B cell (primary cell): ENCODE measurements around the gene RPS21. TPM values are rescaled to one million over a fixed set of nuclear protein-coding genes. Genes with fewer than 3 reads are reported as not detected.

Source experiments
- ATAC-seq: fragments of 200-7000 bp; cut with Tn5 transposase; one replicate; pipeline ENCODE4 v1.10.0; 2021; ENCODE audit warnings: low read depth, mild to moderate bottlenecking, moderate number of reproducible peaks, moderate library complexity
- CTCF ChIA-PET: fragments of 350-600 bp; sonication (Branson Sonifier 250); formaldehyde crosslinking; loops from one replicate; lab custom pipeline; 2021; ENCODE audit warnings: antibody characterized with exemption, inconsistent platforms; lab: Charles Lee
- POLR2A ChIA-PET: fragments of 350-600 bp; sonication (Branson Sonifier 250); formaldehyde crosslinking; loops from one replicate; lab custom pipeline; 2021; ENCODE audit warnings: antibody characterized with exemption; lab: Charles Lee
- DNase-seq: peaks from one replicate; pipeline ENCODE4 v3.0.0; 2013
- H2AFZ ChIP-seq: 2 replicates; pipeline ENCODE4 v1.6.1; 2012; ENCODE audit warnings: mild to moderate bottlenecking, low read depth, low read length; ENCODE audit not compliant: insufficient read depth, poor library complexity, severe bottlenecking
- H3K27ac ChIP-seq, 2 donors: 1 replicate in 1 of 2; 2 replicates in 1 of 2; pipeline ENCODE4 v1.5.1; 2012 to 2013; ENCODE audit warnings: low read length in 2 of 2, mild to moderate bottlenecking in 2 of 2, moderate library complexity in 1 of 2
- H3K27me3 ChIP-seq, 4 experiments: fragments of 200-600 bp in 1 of 4; sonication (generic) in 1 of 4; replicated peaks in 1 of 4; 1 replicate in 2 of 4; 2 replicates in 2 of 4; pipeline versions ENCODE4 v1.6.1 to v1.7.0; 2013 to 2016; ENCODE audit warnings: low read length in 3 of 4, mild to moderate bottlenecking in 2 of 4, mixed read lengths in 1 of 4, moderate library complexity in 1 of 4; ENCODE audit not compliant: insufficient read depth in 4 of 4, control insufficient read depth in 3 of 4; ENCODE audit errors: control extremely low read depth in 1 of 4
- H3K36me3 ChIP-seq, 2 experiments: replicated peaks in 1 of 2; 1 replicate in 1 of 2; 2 replicates in 1 of 2; pipeline versions ENCODE4 v1.6.1 to v1.7.1; 2013; ENCODE audit warnings: low read length in 1 of 2; ENCODE audit not compliant: insufficient read depth in 2 of 2, control insufficient read depth in 1 of 2; ENCODE audit errors: control extremely low read depth in 1 of 2, extremely low read depth in 1 of 2
- H3K4me1 ChIP-seq, 2 donors: fragments of 200-600 bp in 1 of 2; sonication (generic) in 1 of 2; 1 replicate in 1 of 2; 2 replicates in 1 of 2; pipeline versions ENCODE4 v1.5.1 to v1.6.1; 2013 to 2017; ENCODE audit warnings: low read length in 2 of 2; ENCODE audit not compliant: control insufficient read depth in 2 of 2, insufficient read depth in 2 of 2
- H3K4me2 ChIP-seq: replicated peaks from 2 replicates; pipeline ENCODE3; 2012; ENCODE audit warnings: mild to moderate bottlenecking, low read depth, low read length; ENCODE audit not compliant: poor library complexity, severe bottlenecking
- H3K4me3 ChIP-seq, 5 experiments: fragments of 200-600 bp in 1 of 5; sonication (generic) in 1 of 5; 1 replicate in 3 of 5; 2 replicates in 2 of 5; pipeline versions ENCODE4 v1.5.1 to v1.7.0; 2011 to 2016; ENCODE audit warnings: low read length in 4 of 5, mild to moderate bottlenecking in 4 of 5, low read depth in 2 of 5, control low read depth in 1 of 5, moderate library complexity in 1 of 5; ENCODE audit not compliant: insufficient read depth in 1 of 5; ENCODE audit errors: control extremely low read depth in 1 of 5, extremely low read depth in 1 of 5
- H3K79me2 ChIP-seq: fragments of 200-600 bp; sonication (generic); one replicate; pipeline ENCODE4 v1.6.0; 2016; ENCODE audit warnings: low read length; ENCODE audit not compliant: control insufficient read depth, insufficient read depth
- H3K9ac ChIP-seq: fragments of 200-600 bp; sonication (generic); 2 replicates; pipeline ENCODE4 v1.6.1; 2017; ENCODE audit warnings: mild to moderate bottlenecking, low read length, moderate library complexity
- H3K9me3 ChIP-seq, 3 donors: one replicate each; pipeline versions ENCODE4 v1.6.1 to v1.7.1; 2013; ENCODE audit warnings: low read length in 2 of 3; ENCODE audit not compliant: control insufficient read depth in 2 of 3, insufficient read depth in 1 of 3; ENCODE audit errors: control extremely low read depth in 1 of 3
- H4K20me1 ChIP-seq: 2 replicates; pipeline ENCODE4 v1.6.0; 2012; ENCODE audit warnings: mild to moderate bottlenecking, low read length; ENCODE audit not compliant: insufficient read depth, control insufficient read depth, poor library complexity, severe bottlenecking
- H3K27ac Mint-ChIP-seq: one replicate; pipeline ENCODE4 v1.8.0; 2021; ENCODE audit warnings: mixed read lengths
- H3K27me3 Mint-ChIP-seq: one replicate; pipeline ENCODE4 v1.8.0; 2021; ENCODE audit warnings: mixed read lengths
- H3K4me1 Mint-ChIP-seq: one replicate; pipeline ENCODE4 v1.8.0; 2021; ENCODE audit warnings: mixed read lengths
- H3K4me3 Mint-ChIP-seq: one replicate; pipeline ENCODE4 v1.8.0; 2021; ENCODE audit warnings: mixed read lengths
- H3K9me3 Mint-ChIP-seq: one replicate; pipeline ENCODE4 v1.8.0; 2022; ENCODE audit warnings: mixed read lengths; ENCODE audit not compliant: insufficient read depth
- EZH2 ChIP-seq: IDR thresholded peaks from 2 replicates; pipeline ENCODE4 v1.6.1; 2012; ENCODE audit warnings: borderline replicate concordance, low read depth, mild to moderate bottlenecking, moderate library complexity, low read length; ENCODE audit not compliant: insufficient read depth, poor library complexity, severe bottlenecking
- WGBS: methylation state at CpG from one replicate; pipeline ENCODE4 v1.1.5; 2013; ENCODE audit warnings: missing lambda C conversion rate; ENCODE audit not compliant: insufficient coverage; 5-methylcytosine and 5-hydroxymethylcytosine counted together
- intact Hi-C: fragments of 100-400 bp; cut with micrococcal nuclease; formaldehyde crosslinking; loops from one replicate; pipeline ENCODE4 v1.10.0; 2022
- polyA plus RNA-seq: library from polyadenylated mRNA; depleted of rRNA; stranded (reverse); fragments of >200 nt; gene quantifications from 2 replicates; pipeline ENCODE4 v1.2.3, GENCODE V29; 2012
- total RNA-seq, 2 donors: library from RNA; stranded (reverse); fragments of 120-200 nt in 1 of 2; gene quantifications; 1 replicate in 1 of 2; 2 replicates in 1 of 2; pipeline versions ENCODE4 v1.2.3 to v1.2.4, GENCODE V29; 2013 to 2022
- TF ChIP-seq, protein P1 (sequence below): fragments of 200-600 bp; IDR thresholded peaks from one replicate; pipeline ENCODE4 v1.8.0; 2022; ENCODE audit warnings: antibody characterized with exemption, mild to moderate bottlenecking

Gene RPS21
- total and polyA plus RNA-seq, 2 donors (not counting 1 experiment from before 2014, with no cell fraction given), result 2,653 to 9,603 TPM

DNA sequence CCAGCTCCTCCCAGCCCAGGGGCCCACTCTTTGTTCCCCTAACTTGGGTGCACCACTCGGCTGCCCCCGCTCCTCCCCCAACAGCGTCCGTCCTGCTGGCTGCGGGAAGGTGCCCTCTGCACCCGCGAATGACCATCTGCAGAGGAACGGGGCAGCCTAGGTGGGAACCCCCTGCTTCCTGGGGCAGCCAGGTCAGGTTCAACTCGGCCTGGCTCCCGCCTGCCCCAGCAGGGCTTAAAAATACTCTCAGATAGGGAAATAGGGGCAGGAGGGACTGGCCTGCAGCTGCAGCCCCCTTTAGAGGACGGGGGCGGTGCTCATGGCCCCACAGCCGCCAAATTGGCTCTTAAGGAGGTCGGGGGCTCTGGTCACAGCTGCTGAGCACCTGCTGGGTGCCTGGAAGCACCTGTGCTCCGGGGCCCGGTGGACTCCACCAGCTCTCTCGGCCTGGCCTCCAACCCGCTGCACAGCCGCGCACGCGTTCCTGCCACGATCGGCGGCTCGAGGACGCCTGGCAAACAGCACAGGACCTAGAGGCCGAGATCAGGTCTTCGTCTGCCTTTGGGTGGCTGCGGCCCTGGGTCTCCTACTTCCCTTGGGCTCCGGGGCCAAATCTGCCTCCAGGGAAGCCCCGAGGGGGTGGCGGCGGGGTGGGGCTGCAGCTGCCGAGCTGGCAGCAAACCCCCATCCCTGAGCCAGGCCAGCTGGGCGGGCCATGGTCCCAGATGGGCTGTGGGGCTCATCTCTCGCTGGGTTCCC is 19.1 kb upstream of the RPS21 start:
- H3K27ac ChIP-seq, result no peak overlapping the region
- CTCF ChIA-PET, result interaction anchor here (0.9 to 4.2 kb wide), 11 partner anchors 9 to 132 kb away, joined by 3 to 27 read pairs (median 3); partner anchors contain the start of gene RPS21
- peak; percentile 56 for DNase-seq
- peak overlapping the region; percentile 80 for H3K4me3 Mint-ChIP-seq
- H3K4me1 ChIP-seq, result peaks cover 25 to 31% of the 10 kb centered on the region in 2 donors
- H3K9ac ChIP-seq, result peak overlapping the region; percentile 62
- ATAC-seq, result peak; percentile 8
- peaks cover 6% of the 10 kb centered on the region for H4K20me1 ChIP-seq
- H3K4me1 Mint-ChIP-seq, result peaks cover 19% of the 10 kb centered on the region
- H3K9me3 ChIP-seq, result peaks cover 0 to 4% (median 0%) of the 10 kb centered on the region in 3 donors
- H3K36me3 ChIP-seq, result no peaks in the 10 kb centered on the region
- WGBS, result 1% methylated on average over 36 of the region's 37 CpGs
- no peaks in the 10 kb centered on the region for H3K9me3 Mint-ChIP-seq
- POLR2A ChIA-PET, result interaction anchor here (4.2 kb wide), 1 partner anchor 28 kb away, joined by 43 read pairs; no protein-coding TSS in a partner anchor
- intact Hi-C loops, result loop anchor here (2.0 kb wide), 1 partner anchor 29 kb away; no protein-coding TSS in a partner anchor
- peak overlapping the region; percentile 93 for H3K4me2 ChIP-seq
- peak overlapping the region; percentile 15 for H3K27ac Mint-ChIP-seq
- peak overlapping the region; percentile 70 for H2AFZ ChIP-seq
- peak; percentile 36 for TF ChIP-seq EZH2
- TF ChIP-seq, protein P1, sequence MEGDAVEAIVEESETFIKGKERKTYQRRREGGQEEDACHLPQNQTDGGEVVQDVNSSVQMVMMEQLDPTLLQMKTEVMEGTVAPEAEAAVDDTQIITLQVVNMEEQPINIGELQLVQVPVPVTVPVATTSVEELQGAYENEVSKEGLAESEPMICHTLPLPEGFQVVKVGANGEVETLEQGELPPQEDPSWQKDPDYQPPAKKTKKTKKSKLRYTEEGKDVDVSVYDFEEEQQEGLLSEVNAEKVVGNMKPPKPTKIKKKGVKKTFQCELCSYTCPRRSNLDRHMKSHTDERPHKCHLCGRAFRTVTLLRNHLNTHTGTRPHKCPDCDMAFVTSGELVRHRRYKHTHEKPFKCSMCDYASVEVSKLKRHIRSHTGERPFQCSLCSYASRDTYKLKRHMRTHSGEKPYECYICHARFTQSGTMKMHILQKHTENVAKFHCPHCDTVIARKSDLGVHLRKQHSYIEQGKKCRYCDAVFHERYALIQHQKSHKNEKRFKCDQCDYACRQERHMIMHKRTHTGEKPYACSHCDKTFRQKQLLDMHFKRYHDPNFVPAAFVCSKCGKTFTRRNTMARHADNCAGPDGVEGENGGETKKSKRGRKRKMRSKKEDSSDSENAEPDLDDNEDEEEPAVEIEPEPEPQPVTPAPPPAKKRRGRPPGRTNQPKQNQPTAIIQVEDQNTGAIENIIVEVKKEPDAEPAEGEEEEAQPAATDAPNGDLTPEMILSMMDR, result no peak
- H3K27me3 ChIP-seq, result peaks cover 0 to 42% (median 12%) of the 10 kb centered on the region in 4 experiments
- H3K4me3 ChIP-seq, result peak overlapping the region in 4 of 5 experiments; percentile 50 to 70 (median 61)
- H3K27me3 Mint-ChIP-seq, result peaks cover 6% of the 10 kb centered on the region
- H3K79me2 ChIP-seq, result no peaks in the 10 kb centered on the region
